ENCODE measurements around the gene IRF4.

DNA sequence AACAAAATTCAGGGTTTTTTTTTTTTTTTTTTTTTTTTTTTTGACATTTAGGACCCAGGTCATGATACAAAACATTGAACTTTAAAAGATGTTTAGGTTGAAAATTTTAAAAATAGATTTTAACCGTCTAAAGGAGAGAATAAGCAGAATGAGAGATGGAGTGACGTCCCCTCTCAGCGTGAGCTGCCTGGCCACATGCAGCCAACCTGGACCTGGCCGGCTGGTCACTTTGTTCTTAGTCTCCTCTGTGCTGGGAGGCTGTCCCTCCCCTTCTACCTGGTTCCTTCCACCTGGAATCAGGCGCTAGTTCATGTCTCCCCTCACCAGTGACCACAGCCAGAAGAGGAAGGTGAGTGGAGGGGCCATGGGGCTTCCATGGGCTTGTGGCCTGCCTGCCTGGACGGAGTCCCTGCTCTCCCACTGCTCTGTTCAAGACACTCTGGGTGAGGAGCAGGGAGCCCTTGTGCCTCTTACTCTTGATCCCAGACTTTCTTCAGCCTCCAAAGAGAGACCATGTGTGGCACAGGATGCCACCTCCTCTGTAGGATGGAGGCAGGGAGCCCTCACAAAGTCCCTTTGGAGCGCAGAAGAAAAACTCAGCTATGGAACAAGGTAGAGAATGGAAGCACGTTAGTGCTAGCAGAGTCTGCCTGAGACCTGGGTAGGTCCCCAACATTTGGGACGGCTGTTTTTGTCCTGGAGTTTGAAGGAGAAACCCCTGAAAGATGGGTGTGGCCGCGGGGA, 31.7 kb downstream of the IRF4 start:
- no peak for TF ChIP-seq ZNF274 (IDR thresholded peaks at IDR 0.05; ENCODE audit: low read depth, low read length)
- TF ChIP-seq YY1 (IDR thresholded peaks at IDR 0.05; ENCODE audit: insufficient read depth, insufficient read length) = no peak
- no peak for TF ChIP-seq SUZ12 (IDR thresholded peaks at IDR 0.05; ENCODE audit: extremely low read depth, insufficient read depth, insufficient read length)
